Hypothalamus (tissue), 51 donors: Measurements from ENCODE around the gene RFTN1.

Source experiments
- DNase-seq, 51 donors: peaks; one replicate each; lab custom pipeline; 2025; lab: John Stamatoyannopoulos, UW

The RFTN1 gene

GRCh38 chr3:16513141-16514020, at the start of gene RFTN1:
RFTN1 (minus strand) TSS chr3:16513699; CDS start chr3:16493869, 19,830 bp downstream.
- peak in 7 of 51 donors; percentile 6 to 61 (median 21) for DNase-seq

GRCh38 chr3:16559653-16560365, 46.3 kb upstream of the RFTN1 start:
- no peak for DNase-seq

- DNase-seq, result no peak
Measured at GRCh38 chr3:16554126-16554525, 40.6 kb upstream of the RFTN1 start.

- DNase-seq, result no peak
Measured at GRCh38 chr3:16552757-16553156, 39.3 kb upstream of the RFTN1 start.

GRCh38 chr3:16551342-16551976, 38.0 kb upstream of the RFTN1 start:
- no peak for DNase-seq

- DNase-seq, result peak in 37 of 51 donors; percentile 4 to 79 (median 31)
Measured at GRCh38 chr3:16550676-16551341, 37.3 kb upstream of the RFTN1 start.

- DNase-seq, result peak in 3 of 51 donors; percentile 3 to 31 (median 13)
Measured at GRCh38 chr3:16550305-16550675, 36.8 kb upstream of the RFTN1 start.

- no peak for DNase-seq
Measured at GRCh38 chr3:16548721-16549120, 35.2 kb upstream of the RFTN1 start.

- DNase-seq, result no peak
Measured at GRCh38 chr3:16547561-16548357, 34.3 kb upstream of the RFTN1 start.

GRCh38 chr3:16546186-16547010, 32.9 kb upstream of the RFTN1 start:
- DNase-seq, result no peak

- no peak for DNase-seq
Measured at GRCh38 chr3:16545413-16546185, 32.1 kb upstream of the RFTN1 start.

GRCh38 chr3:16543242-16543864, 29.9 kb upstream of the RFTN1 start:
- DNase-seq, result no peak

- no peak for DNase-seq
Measured at GRCh38 chr3:16538507-16538906, 25.0 kb upstream of the RFTN1 start.

GRCh38 chr3:16536996-16537395, 23.5 kb upstream of the RFTN1 start:
- no peak for DNase-seq

GRCh38 chr3:16536344-16536663, 22.8 kb upstream of the RFTN1 start:
- no peak for DNase-seq

- DNase-seq, result no peak
Measured at GRCh38 chr3:16534640-16535262, 21.3 kb upstream of the RFTN1 start.

GRCh38 chr3:16533928-16534574, 20.6 kb upstream of the RFTN1 start:
- DNase-seq, result no peak
